ENCODE results near the gene ZMAT5. TPM values are rescaled to one million over a fixed set of nuclear protein-coding genes. Genes with fewer than 3 reads are reported as not detected.

Gene ZMAT5
- total and polyA plus RNA-seq, 3 experiments from 2014 or later: 24.7 to 46.9 (median 25.2) TPM

GRCh38 chr22:29768052-29768693 lies 1.4 kb upstream of the ZMAT5 start:
- POLR2A ChIA-PET: no interaction called here

DNA sequence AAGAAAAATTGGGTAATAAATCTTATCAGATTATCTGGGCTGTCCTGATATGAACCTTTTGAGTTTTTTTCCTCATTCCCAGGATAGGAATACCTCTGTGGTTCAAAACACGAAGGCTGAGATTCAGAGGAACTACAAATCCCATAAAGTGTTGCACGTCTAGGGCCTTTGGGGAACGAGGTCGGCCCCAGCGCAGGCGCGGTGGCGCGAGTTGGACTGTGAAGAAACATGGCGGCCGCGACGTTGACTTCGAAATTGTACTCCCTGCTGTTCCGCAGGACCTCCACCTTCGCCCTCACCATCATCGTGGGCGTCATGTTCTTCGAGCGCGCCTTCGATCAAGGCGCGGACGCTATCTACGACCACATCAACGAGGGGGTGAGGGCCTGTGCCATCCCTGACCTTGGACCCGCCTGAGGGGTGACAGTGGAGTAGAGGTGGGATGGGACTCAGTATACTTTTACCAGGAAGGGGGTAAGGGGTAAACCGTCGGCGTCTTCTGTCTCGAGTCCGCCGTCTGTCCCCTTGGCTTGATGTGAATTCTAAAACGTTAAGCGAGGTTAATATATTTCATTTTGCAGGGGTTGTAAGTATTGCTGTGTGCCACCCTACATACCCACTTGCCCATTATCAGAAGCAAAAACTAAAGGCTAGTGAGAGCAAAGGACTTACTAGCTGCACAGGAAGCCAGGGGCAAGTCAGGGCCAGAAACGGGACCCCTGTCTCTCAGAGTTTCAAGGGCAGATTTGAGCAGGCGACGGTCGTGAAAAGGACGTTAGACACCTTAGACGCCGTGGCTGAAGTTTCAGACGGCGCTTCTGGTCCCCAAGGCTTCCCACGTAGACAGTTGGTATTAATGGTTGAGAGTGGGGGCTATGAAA lies 604 bp upstream of the ZMAT5 start, which contains the start of gene UQCR10:
Gene UQCR10 (plus strand): TSS at position 199 of the 881 bp plus-strand sequence. CDS start 30 bp downstream, at position 229.
- no peaks in the 10 kb centered on the region for H3K9me3 ChIP-seq (ENCODE audit: low read length)
- Mint-ChIP-seq H3K4me3 (peak within 1 kb of the TSS; percentile 98 to 100 (median 99)), H3K36me3 (peaks cover 0 to 42% (median 9%) of the 10 kb centered on the region in 3 donors), H3K27me3 (no peaks in the 10 kb centered on the region), H3K4me1 (peaks cover 34 to 54% (median 49%) of the 10 kb centered on the region in 3 donors), H3K27ac (peak within 1 kb of the TSS; percentile 90 to 99 (median 98)), H3K9me3 (no peaks in the 10 kb centered on the region)
- peaks cover 9% of the 10 kb centered on the region for H3K36me3 ChIP-seq (ENCODE audit: insufficient read depth, low read length)
- H3K27me3 ChIP-seq (ENCODE audit: insufficient read depth, low read length, poor library complexity, severe bottlenecking): no peaks in the 10 kb centered on the region
- peaks cover 21% of the 10 kb centered on the region for H3K4me1 ChIP-seq (ENCODE audit: insufficient read depth, low read length)
- peak within 1 kb of the TSS; percentile 80 for H3K27ac ChIP-seq (ENCODE audit: low read depth, low read length)
- CTCF ChIA-PET: interaction anchor here (1.0 kb wide), 1 partner anchor 238 kb away, joined by 4 read pairs; no protein-coding TSS in a partner anchor
- POLR2A ChIA-PET: interaction anchor here (0.9 kb wide), 1 partner anchor 70 kb away, joined by 3 read pairs; the partner anchor contains the start of gene ASCC2
- peak; percentile 91 to 95 (median 92) for DNase-seq
- peak within 1 kb of the TSS; percentile 93 for H3K4me3 ChIP-seq (ENCODE audit: low read length)

More at GRCh38 chr22:29768052-29768693, 1.4 kb upstream of the ZMAT5 start:
- CTCF ChIA-PET: no interaction called here
- Mint-ChIP-seq H3K36me3 (peaks cover 0 to 44% (median 9%) of the 10 kb centered on the region in 3 donors), H3K9me3 (no peaks in the 10 kb centered on the region), H3K27ac (peak overlapping the region; percentile 34 to 99 (median 97)), H3K4me3 (peak overlapping the region; percentile 98 to 100 (median 99)), H3K27me3 (no peaks in the 10 kb centered on the region), H3K4me1 (peaks cover 34 to 54% (median 49%) of the 10 kb centered on the region in 3 donors)
- H3K27ac ChIP-seq (ENCODE audit: low read depth, low read length): peak overlapping the region; percentile 80
- H3K4me1 ChIP-seq (ENCODE audit: insufficient read depth, low read length): peaks cover 21% of the 10 kb centered on the region
- DNase-seq: no peak
- no peaks in the 10 kb centered on the region for H3K9me3 ChIP-seq (ENCODE audit: low read length)
- H3K27me3 ChIP-seq (ENCODE audit: insufficient read depth, low read length, poor library complexity, severe bottlenecking): no peaks in the 10 kb centered on the region
- H3K4me3 ChIP-seq (ENCODE audit: low read length): peak overlapping the region; percentile 93
- peaks cover 9% of the 10 kb centered on the region for H3K36me3 ChIP-seq (ENCODE audit: insufficient read depth, low read length)

- Histone ChIP-seq H3K36me3 (ENCODE audit: insufficient read depth, low read length) (peaks cover 9% of the 10 kb centered on the region), H3K27me3 (ENCODE audit: insufficient read depth, low read length, poor library complexity, severe bottlenecking) (no peaks in the 10 kb centered on the region), H3K9me3 (ENCODE audit: low read length) (no peaks in the 10 kb centered on the region), H3K4me1 (ENCODE audit: insufficient read depth, low read length) (peaks cover 21% of the 10 kb centered on the region), H3K27ac (ENCODE audit: low read depth, low read length) (peak overlapping the region; percentile 80), H3K4me3 (ENCODE audit: low read length) (peak overlapping the region; percentile 93)
- no peaks in the 10 kb centered on the region for H3K27me3 Mint-ChIP-seq
- POLR2A ChIA-PET: interaction anchor here (0.8 to 1.2 kb wide), 3 partner anchors 72 to 162 kb away, joined by 3 read pairs; partner anchors contain the start of gene ASCC2
- H3K9me3 Mint-ChIP-seq: no peaks in the 10 kb centered on the region
- peaks cover 0 to 38% (median 9%) of the 10 kb centered on the region in 3 donors for H3K36me3 Mint-ChIP-seq
- CTCF ChIA-PET: interaction anchor here (0.5 to 1.0 kb wide), 3 partner anchors 176 to 872 kb away, joined by 3 to 4 read pairs (median 3); no protein-coding TSS in a partner anchor
- DNase-seq: no peak
- H3K27ac Mint-ChIP-seq: peak overlapping the region; percentile 90 to 99 (median 98)
- H3K4me1 Mint-ChIP-seq: peaks cover 34 to 54% (median 49%) of the 10 kb centered on the region in 3 donors
- H3K4me3 Mint-ChIP-seq: peak overlapping the region; percentile 98 to 100 (median 99)
These were observed 739 bp downstream of the ZMAT5 start for GRCh38 chr22:29765905-29766631.

GRCh38 chr22:29762263-29762662 lies 4.5 kb downstream of the ZMAT5 start:
- DNase-seq: no peak
- Histone ChIP-seq H3K9me3 (ENCODE audit: low read length) (no peaks in the 10 kb centered on the region), H3K4me3 (ENCODE audit: low read length) (no peak overlapping the region), H3K4me1 (ENCODE audit: insufficient read depth, low read length) (peaks cover 12% of the 10 kb centered on the region), H3K36me3 (ENCODE audit: insufficient read depth, low read length) (no peaks in the 10 kb centered on the region), H3K27me3 (ENCODE audit: insufficient read depth, low read length, poor library complexity, severe bottlenecking) (no peaks in the 10 kb centered on the region), H3K27ac (ENCODE audit: low read depth, low read length) (no peak overlapping the region)
- H3K27ac Mint-ChIP-seq: no peak overlapping the region
- H3K36me3 Mint-ChIP-seq: peaks cover 0 to 10% (median 0%) of the 10 kb centered on the region in 3 donors
- ChIA-PET POLR2A (no interaction called here), CTCF (interaction anchor here (0.8 kb wide), 1 partner anchor 243 kb away, joined by 3 read pairs; no protein-coding TSS in a partner anchor)
- H3K9me3 Mint-ChIP-seq: no peaks in the 10 kb centered on the region
- H3K4me3 Mint-ChIP-seq: no peak overlapping the region
- H3K27me3 Mint-ChIP-seq: no peaks in the 10 kb centered on the region
- H3K4me1 Mint-ChIP-seq: peaks cover 18 to 34% (median 26%) of the 10 kb centered on the region in 3 donors

- POLR2A ChIA-PET: no interaction called here
- Mint-ChIP-seq H3K4me1 (peaks cover 0 to 3% (median 0%) of the 10 kb centered on the region in 3 donors), H3K36me3 (peaks cover 0 to 7% (median 0%) of the 10 kb centered on the region in 3 donors), H3K27ac (peak overlapping the region in 1 of 8 donors; percentile 49), H3K4me3 (no peak overlapping the region), H3K9me3 (no peaks in the 10 kb centered on the region), H3K27me3 (no peaks in the 10 kb centered on the region)
- no peak overlapping the region for H3K4me3 ChIP-seq (ENCODE audit: low read length)
- CTCF ChIA-PET: no interaction called here
- no peaks in the 10 kb centered on the region for H3K36me3 ChIP-seq (ENCODE audit: insufficient read depth, low read length)
- no peak for DNase-seq
- H3K27ac ChIP-seq (ENCODE audit: low read depth, low read length): no peak overlapping the region
- H3K27me3 ChIP-seq (ENCODE audit: insufficient read depth, low read length, poor library complexity, severe bottlenecking): no peaks in the 10 kb centered on the region
- no peaks in the 10 kb centered on the region for H3K4me1 ChIP-seq (ENCODE audit: insufficient read depth, low read length)
- no peaks in the 10 kb centered on the region for H3K9me3 ChIP-seq (ENCODE audit: low read length)
These were observed 7.8 kb downstream of the ZMAT5 start for GRCh38 chr22:29758959-29759358.

DNA sequence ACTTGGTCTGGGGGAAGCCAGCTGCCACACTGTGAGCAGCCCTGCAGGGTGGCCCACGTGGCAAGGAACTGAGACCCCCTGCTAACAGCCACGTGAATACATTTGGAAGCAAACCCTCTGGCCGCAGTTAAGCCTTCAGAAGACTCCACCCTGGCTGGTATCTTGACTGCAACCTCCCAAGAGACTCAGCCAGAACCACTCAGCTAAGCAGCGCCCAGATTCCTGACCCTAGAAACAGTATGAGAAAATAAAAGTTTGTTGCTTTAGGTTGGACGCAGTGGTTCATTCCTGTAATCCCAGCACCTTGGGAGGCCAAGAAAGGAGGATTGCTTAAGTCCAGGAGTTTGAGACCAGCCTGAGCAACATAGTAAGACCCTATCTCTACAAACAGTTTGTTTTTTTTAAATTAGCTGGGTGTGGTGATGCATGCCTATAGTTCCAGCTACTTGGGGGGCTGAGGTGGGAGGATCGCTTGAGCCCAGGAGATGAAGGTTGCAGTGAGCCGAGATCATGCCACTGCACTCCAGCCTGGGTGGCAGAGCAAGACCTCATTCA lies 8.7 kb downstream of the ZMAT5 start:
- H3K9me3 ChIP-seq (ENCODE audit: low read length): no peaks in the 10 kb centered on the region
- no peak for DNase-seq
- H3K27ac ChIP-seq (ENCODE audit: low read depth, low read length): no peak overlapping the region
- H3K4me1 Mint-ChIP-seq: peaks cover 0 to 3% (median 2%) of the 10 kb centered on the region in 3 donors
- H3K27ac Mint-ChIP-seq: no peak overlapping the region
- no peaks in the 10 kb centered on the region for H3K27me3 Mint-ChIP-seq
- H3K4me3 Mint-ChIP-seq: no peak overlapping the region
- no peaks in the 10 kb centered on the region for H3K9me3 Mint-ChIP-seq
- H3K36me3 Mint-ChIP-seq: peaks cover 0 to 10% (median 0%) of the 10 kb centered on the region in 3 donors
- ChIA-PET CTCF (no interaction called here), POLR2A (no interaction called here)
- H3K36me3 ChIP-seq (ENCODE audit: insufficient read depth, low read length): no peaks in the 10 kb centered on the region
- H3K27me3 ChIP-seq (ENCODE audit: insufficient read depth, low read length, poor library complexity, severe bottlenecking): no peaks in the 10 kb centered on the region
- H3K4me1 ChIP-seq (ENCODE audit: insufficient read depth, low read length): no peaks in the 10 kb centered on the region
- no peak overlapping the region for H3K4me3 ChIP-seq (ENCODE audit: low read length)

DNA sequence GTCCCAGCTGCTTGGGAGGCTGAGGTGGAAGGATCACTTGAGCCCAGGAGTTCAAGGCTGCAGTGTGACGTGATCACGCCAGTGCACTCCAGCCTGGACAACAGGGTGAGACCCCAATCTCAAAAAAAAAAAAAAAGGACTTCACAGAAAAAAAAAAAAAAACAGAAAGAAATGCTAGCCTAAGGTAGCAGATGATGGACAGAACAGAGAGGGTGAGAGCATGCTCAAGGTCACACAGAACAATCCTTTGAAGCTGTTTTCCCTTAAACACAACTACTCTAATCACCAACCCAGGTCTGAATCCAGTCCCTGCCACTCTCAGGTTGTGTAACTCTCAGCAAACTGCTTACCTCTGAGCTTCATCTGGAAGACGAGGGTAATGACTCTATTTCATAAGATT lies 9.7 kb downstream of the ZMAT5 start:
- peaks cover 0 to 13% (median 0%) of the 10 kb centered on the region in 3 donors for H3K36me3 Mint-ChIP-seq
- CTCF ChIA-PET: interaction anchor here (0.7 kb wide), 1 partner anchor 395 kb away, joined by 3 read pairs; no protein-coding TSS in a partner anchor
- H3K4me3 Mint-ChIP-seq: no peak overlapping the region
- Histone ChIP-seq H3K4me1 (ENCODE audit: insufficient read depth, low read length) (no peaks in the 10 kb centered on the region), H3K27me3 (ENCODE audit: insufficient read depth, low read length, poor library complexity, severe bottlenecking) (no peaks in the 10 kb centered on the region), H3K27ac (ENCODE audit: low read depth, low read length) (no peak overlapping the region), H3K9me3 (ENCODE audit: low read length) (no peaks in the 10 kb centered on the region), H3K36me3 (ENCODE audit: insufficient read depth, low read length) (no peaks in the 10 kb centered on the region), H3K4me3 (ENCODE audit: low read length) (no peak overlapping the region)
- no peaks in the 10 kb centered on the region for H3K9me3 Mint-ChIP-seq
- POLR2A ChIA-PET: no interaction called here
- H3K27ac Mint-ChIP-seq: no peak overlapping the region
- no peak for DNase-seq
- H3K27me3 Mint-ChIP-seq: no peaks in the 10 kb centered on the region
- peaks cover 0 to 6% (median 5%) of the 10 kb centered on the region in 3 donors for H3K4me1 Mint-ChIP-seq
